HTERT RPE-1 (cell line): Measurements from ENCODE around the gene DEAF1.

Source experiments
- in situ Hi-C: fragments of 300-500 bp; cut with MboI; formaldehyde crosslinking; loops from 4 replicates; pipeline ENCODE4 v1.14.3; 2020; ENCODE audit warnings: low sequenced_read_pairs

Gene DEAF1

GRCh38 chr11:722346-722811 lies 27.4 kb upstream of the DEAF1 start:
- in situ Hi-C loops = no loop called here

DNA sequence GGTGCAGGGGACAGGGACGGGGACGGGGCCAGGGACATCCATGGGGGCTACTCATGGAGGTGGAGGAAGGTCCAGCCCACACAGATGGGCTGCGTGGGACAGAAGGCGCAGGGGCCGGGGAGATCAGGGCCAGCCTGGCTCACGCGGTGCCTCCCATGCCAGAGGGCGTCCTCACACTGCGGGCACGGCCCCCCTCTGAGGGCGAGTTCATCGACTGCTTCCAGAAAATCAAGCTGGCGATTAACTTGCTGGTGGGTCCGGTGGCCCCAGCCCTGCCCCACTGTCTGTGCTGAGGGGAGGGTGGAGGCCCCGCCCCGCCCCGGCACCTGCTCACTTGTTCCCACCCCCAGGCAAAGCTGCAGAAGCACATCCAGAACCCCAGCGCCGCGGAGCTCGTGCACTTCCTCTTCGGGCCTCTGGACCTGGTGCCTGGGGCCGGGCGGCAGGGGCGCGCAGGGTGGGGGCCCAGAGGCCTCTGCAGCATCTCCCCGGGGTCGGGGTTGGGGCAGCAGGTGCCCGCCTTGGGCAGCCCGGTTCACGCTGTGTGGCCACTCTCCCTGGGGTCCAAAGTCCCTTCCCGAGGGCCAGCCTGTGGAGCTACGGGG lies 26.8 kb upstream of the DEAF1 start:
- in situ Hi-C loops = no loop called here

GRCh38 chr11:721247-721740 lies 26.3 kb upstream of the DEAF1 start:
- in situ Hi-C loops = no loop called here

GRCh38 chr11:720642-721246 lies 25.7 kb upstream of the DEAF1 start:
- in situ Hi-C loops = no loop called here

GRCh38 chr11:720017-720641 lies 25.1 kb upstream of the DEAF1 start:
- in situ Hi-C loops = no loop called here

DNA sequence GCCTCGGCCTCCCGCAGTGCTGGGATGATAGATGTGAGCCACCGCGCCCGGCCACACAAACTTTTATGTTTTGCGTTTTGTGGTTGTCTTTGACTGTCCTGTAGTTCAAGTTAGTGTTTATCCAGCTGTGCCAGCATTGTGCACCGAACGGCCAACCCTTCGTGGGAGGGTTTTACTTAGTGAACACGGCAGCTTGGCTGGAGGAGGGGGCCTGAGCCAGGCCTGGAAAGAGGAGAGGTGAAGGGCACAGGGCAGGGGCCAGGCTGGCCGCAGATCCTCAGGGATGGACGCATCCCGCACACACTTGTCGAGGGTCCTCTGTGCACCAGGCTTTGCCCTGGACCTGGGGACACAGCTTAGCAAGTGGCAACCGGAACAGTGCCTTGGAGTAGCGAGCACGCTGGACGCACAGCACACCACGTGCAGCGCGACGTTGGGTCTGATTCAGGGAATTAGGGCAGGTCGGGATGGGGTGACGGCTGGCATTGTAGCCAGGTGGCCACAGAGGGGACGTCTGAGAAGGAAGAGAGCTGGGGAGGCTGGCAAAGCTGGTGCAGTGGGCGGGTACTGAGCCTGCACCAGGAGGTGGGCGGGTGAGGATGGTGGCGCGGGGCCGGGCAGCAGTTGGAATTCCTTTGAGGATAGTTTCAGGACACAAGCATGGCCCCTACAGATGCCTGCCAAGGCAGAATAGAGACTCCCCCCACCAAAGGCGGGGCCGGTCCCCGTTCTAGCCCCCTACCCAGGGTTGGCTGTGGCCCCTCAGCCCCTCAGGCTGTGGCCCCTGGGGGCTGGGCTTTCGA lies 24.4 kb upstream of the DEAF1 start:
- in situ Hi-C loops = no loop called here

DNA sequence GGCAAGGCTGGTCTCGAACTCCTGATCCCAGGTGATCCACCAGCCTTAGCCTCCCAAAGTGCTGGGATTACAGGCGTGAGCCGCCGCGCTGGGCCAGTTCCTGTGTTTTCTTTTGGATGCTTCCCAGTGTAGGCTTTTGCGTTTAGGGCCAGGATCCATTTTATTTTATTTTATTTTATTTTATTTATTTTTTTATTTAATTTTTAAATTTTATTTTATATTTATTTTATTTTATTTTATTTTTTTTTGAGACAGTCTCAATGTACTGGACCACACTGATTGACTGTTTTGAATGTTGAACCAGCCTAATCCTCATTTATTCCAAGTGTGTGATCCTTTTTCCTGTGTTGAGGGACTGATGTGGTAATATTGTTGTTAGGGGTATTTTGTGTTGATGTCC lies 19.4 kb upstream of the DEAF1 start:
- in situ Hi-C loops = no loop called here

GRCh38 chr11:709109-709997 lies 14.3 kb upstream of the DEAF1 start:
- in situ Hi-C loops = no loop called here

- in situ Hi-C loops = no loop called here
Measured at GRCh38 chr11:708511-708910, 13.5 kb upstream of the DEAF1 start.

- in situ Hi-C loops = no loop called here
Measured at GRCh38 chr11:707817-708420, 12.9 kb upstream of the DEAF1 start.

DNA sequence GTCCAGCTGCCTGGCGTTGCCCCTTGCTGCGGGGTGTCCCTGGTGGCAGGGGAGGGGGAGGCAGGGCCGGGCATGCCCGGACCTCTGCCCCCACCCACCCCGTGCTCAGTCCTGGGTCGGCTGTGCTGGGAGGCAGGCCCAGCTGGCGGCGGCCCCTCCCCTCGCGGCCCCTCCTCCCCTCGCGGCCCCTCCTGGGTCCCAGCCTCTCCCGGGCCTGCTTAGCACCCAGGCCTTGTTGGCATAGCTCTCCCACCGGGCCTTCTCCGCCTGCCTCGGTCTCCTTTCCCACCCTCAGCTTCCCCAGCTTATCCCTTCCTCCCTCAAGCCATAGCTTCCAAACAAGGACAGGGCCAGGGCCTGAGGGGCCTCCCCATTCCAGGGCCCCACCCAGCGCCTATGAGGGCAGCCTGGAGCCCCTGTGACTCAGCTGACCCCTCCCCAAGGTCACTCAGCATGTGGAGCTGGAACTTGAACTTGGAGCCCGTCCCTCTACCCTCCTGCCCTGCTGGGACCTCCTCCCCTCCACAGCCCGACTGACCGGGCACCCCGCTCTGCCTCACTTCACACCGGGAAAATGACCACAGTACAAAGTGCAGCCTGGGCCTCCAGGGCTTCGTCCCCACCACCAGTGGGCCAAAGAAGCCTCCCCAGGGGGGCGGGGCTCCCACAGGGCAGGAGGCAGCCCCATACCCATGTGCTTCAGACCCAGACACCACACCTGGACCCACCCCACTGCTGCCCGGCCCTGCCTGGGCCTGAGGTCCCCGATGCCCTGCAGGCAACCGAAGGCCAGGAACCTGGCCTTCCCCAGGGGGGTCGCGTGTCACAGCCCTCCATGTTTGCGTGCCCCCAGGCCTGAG lies 12.2 kb upstream of the DEAF1 start:
- in situ Hi-C loops = no loop called here

DNA sequence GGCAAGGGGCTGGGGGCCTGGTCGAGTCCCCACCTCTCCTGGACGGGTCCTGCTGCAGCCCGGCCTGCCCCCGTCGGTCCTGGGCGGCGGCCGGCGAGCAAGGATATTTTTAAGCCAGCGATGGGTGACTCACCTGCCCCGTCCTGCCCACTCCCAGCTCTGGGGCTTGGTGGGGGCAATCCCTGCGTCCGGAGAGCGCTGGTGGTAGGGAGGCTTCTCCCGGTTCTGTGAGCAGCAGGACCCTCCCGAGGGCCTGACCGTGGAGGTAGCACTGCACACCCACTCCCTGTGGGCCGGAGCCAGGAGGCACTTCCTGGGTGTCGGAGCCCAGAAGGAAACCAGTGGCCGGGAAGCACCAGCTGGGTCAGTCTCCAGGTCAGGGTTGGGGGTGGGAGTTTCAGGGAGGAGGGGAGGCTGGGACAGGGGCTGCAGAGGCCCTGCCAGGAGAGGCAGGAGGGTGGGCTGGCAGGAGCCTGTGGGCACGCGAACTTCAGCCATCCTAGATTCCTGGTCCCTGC lies 11.5 kb upstream of the DEAF1 start:
- in situ Hi-C loops = no loop called here

GRCh38 chr11:705646-706438 lies 10.8 kb upstream of the DEAF1 start, which contains the start of gene EPS8L2:
Gene EPS8L2, plus strand, starts transcription at chr11:706231. Its CDS starts 3,177 bp downstream, at chr11:709408.
- in situ Hi-C loops = no loop called here

DNA sequence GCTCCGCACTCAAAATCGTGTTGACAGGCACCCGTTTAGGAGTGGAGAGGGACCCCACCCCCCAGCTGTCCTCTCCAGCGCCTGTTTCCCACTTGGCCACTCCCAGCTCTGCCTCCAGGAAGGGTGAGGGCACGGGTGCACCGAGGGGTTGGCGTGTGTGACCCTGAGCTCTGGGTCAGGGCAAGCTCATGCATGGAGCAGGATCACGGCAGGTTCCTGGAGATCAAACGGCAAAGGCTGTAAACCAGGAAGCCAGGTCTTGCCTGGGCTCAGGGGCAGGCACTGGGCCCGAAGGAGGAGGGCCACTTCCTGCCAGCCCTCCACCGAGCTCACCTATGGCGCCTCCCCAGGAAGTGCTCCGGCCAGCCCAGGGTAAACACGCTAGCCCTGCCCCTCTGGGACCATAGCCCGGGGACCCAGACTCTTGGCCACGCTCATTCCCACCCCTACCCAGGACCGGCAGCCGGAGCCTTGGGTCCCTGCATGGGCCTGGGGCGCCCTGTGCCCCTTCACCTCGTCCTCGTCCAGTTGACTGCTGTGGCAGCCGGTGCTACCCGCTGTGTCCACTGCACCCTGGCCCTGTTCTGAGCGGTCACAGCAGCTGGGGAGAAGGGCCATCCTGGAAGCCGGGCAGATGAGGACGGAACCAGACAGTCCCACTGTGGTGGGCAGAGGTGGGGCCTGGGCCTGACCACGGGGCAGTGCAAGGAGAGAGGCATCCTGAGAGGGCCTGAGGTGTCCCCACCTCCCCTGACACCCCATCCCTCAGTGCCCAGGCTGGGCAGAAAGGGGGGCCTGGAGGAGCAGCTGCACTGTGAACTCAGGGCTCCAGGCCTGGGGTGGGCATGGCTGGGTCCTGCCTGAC lies 10.0 kb upstream of the DEAF1 start:
- in situ Hi-C loops = no loop called here

- in situ Hi-C loops = no loop called here
Measured at GRCh38 chr11:704228-704674, 9.2 kb upstream of the DEAF1 start.

GRCh38 chr11:703506-703905 lies 8.5 kb upstream of the DEAF1 start:
- in situ Hi-C loops = no loop called here
